ENCODE results near the gene TRPM3. TPM values are rescaled to one million over a fixed set of nuclear protein-coding genes. Genes with fewer than 3 reads are reported as not detected.

Gene TRPM3
- total RNA-seq, 1 donor from 2014 or later, result not detected

DNA sequence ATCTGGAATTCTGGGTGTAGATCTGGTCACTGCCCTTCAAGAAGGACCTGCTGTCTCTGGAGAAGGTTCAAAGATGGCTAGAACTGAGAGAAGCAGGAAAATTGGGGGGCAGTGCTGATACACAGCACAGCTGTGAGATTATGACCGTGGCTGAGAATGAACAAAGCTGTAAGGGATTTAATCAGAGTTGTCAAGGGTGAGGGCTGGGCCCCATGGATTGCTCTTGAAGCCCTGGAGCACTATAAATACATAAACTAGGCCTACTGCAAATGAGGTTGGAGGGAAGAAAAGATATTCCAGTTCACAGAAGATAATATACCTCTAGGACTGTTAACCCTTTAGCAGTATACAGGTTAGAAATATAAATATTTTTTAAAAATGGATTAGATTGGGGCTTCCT is 620.6 kb downstream of the TRPM3 start:
- DNase-seq (ENCODE audit: extremely low read depth, low read depth, low spot score), result no peak

- no peak for DNase-seq (ENCODE audit: extremely low read depth, low read depth, low spot score)
These were observed 621.8 kb downstream of the TRPM3 start for GRCh38 chr9:70499621-70500020.

DNA sequence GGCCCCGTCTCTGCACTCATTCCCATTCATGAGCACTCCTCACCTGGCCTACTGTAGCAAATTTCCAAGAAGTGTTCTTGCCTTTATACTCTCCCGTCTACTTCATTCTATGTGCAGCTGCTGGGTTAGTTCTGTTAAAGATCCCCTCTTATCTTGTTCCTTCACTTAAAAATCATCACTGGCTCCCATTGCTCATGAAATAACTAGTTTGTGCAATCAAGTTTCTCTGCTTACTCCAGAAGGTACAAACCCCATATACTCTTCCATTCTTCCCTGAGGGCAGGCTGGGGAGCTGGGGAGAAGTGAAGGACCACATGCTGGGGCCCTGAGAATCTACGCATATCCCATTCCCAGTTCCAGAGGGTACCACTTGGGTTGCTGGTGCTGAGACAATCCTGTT is 622.6 kb downstream of the TRPM3 start:
- no peak for DNase-seq (ENCODE audit: extremely low read depth, low read depth, low spot score)

GRCh38 chr9:70496244-70496643 is 625.2 kb downstream of the TRPM3 start:
- no peak for DNase-seq (ENCODE audit: extremely low read depth, low read depth, low spot score)

DNA sequence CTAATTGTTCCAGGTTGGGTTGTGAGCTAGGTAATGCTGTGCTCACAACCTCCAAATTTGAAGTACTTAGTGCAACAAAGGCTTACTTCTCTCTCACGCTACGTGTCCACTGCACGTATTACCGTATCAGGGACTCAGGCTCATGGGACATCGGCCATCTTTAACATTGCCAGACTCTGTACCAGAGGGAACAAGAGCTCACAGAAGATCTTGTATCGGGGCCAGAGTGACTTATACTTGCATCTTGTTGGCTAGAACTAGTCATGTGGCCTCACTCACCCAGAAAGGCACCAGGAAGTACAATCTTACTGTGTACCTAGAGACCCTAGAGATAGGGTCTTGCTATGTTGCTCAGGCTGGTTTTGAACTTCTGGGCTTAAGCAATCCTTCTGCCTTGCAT is 625.9 kb downstream of the TRPM3 start:
- DNase-seq (ENCODE audit: extremely low read depth, low read depth, low spot score), result no peak

- no peak for DNase-seq (ENCODE audit: extremely low read depth, low read depth, low spot score)
These were observed 627.2 kb downstream of the TRPM3 start for GRCh38 chr9:70494221-70494620.

DNA sequence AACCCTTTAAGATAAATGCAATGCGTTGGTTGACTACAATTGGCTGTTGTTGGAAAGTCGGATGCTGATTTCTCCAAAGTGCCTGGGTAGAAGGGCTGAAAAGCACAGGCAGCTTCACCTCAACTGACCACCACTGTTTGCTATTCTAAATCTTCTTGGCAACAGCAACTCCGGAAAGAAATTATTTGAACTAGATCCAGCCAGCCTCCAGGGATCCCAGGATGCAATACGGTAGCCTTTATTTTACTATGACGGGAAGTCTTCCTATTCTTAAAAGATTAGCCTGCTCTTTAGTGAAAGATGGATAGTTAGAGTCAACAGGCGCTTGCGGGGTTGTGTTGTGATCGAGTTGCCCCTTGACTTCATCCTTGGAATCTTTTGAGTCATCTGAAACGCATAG is 628.4 kb downstream of the TRPM3 start:
- no peak for DNase-seq (ENCODE audit: extremely low read depth, low read depth, low spot score)

- DNase-seq (ENCODE audit: extremely low read depth, low read depth, low spot score), result no peak
These were observed 629.1 kb downstream of the TRPM3 start for GRCh38 chr9:70492319-70492777.

- DNase-seq (ENCODE audit: extremely low read depth, low read depth, low spot score), result no peak
These were observed 629.7 kb downstream of the TRPM3 start for GRCh38 chr9:70491426-70492318.

GRCh38 chr9:70490478-70490877 is 630.9 kb downstream of the TRPM3 start:
- no peak for DNase-seq (ENCODE audit: extremely low read depth, low read depth, low spot score)

DNA sequence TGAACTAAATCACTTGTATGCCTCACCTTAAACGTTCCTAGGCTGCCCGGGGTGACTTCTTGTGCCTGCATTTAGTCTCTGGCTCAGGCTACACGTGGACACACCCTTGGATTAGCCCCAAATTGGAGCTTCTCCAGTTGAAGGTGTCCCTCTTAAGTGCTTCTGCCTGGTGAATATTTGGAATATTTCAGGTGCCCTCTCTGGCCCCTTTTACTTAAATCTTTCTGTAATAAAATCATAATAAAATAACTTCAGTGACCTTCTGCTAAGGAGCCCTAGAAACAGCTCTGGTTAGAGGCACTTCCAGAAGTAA is 632.7 kb downstream of the TRPM3 start:
- DNase-seq (ENCODE audit: extremely low read depth, low read depth, low spot score), result no peak

DNA sequence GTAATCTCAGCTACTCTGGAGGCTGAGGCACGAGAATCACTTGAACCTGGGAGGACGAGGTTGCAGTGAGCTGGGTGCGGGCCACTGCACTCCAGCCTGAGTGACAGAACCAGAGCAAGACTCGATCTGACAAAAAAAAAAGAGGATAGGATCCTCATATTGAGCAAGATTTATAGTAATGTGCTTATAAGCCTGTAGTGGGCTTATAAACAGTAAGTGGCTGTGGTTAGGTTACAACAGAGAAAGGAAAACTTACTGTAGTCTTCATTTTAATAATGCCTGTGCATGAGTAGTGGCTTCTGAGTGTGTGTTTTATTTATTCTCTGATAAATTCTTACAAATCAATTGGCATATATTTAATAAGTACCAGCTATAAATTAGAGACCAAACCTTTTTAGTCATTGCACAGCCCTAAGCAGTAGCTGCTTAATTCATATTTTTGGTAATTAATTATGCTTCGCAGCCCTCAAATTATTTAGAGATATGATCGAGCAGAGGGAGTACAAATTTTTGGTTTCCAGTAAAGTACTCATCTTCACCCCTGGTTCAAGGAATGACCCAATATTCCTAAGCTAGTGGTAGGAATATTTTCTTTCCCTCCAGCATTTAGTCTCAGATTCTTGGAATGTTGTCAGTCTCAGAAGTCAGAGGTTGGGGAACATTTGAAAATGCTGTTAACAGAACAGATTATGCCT is 633.2 kb downstream of the TRPM3 start:
- DNase-seq (ENCODE audit: extremely low read depth, low read depth, low spot score), result no peak

- no peak for DNase-seq (ENCODE audit: extremely low read depth, low read depth, low spot score)
These were observed 635.3 kb downstream of the TRPM3 start for GRCh38 chr9:70486127-70486526.

DNA sequence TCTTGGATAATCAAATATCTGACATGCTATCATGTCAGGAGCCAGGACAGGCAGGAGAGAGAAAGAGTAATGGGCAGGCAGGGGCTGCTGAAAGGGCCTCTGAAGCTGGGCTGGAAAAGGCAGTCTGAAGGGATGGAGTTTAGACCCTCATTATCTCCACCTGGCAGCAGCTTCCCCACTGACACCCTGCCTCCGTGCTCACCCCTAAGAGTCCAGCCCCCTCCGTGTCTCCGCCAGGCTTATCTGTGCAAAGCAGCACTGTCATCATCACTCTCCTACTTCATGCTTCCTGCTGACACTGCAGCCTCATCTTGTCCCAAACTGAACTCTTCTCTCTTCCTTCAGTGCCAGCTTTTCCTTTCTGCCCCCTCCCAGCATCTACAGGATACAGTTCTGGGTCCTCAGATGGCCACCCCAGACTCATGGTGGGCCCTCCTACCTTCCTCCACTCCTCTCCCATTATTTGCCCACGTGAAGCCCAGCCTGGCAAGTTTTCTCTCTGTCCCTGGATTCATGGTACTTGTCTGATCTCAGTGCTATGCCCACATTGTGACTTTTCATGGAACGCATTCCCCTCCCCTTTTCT is 636.1 kb downstream of the TRPM3 start:
- no peak for DNase-seq (ENCODE audit: extremely low read depth, low read depth, low spot score)

DNA sequence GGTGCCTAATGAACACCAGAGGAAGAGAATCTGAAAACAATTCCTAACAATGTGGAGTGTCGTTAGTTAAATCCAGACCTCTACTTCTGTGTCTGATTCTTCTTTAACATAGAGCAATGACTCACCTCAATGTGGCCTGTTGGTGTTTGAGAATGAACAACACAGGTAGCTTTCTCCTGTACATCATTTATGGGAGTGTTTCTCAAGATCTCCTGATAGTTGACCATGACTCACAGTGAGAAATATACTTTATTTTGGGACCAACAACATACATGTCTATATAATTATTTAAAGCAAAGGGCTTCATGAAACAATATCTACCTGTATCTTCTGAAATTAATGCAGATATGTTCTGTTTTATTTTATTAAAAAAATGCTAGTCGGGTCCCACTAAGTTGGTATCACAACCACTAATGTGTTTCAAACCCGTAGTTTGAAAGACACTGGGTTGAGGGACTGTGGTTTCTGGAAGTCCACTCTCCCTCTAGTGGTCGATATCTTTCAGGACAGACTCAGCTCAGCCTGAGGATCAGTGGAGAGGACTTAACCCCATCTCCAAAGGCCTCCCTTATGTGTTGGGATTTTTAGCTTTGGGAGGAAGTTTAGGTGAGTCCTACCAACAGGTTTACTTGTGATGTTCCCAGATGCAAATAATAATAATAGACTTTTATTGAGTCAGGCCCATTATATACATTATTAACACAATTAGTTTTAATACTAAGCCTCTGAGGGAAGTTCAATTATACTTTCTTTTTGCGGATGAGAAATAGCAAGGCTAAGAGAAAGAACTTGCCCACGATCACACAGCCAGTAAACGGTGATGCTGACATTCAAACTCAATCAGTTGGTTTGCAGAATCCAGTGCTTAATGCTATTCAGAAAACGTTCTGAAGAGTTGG is 636.9 kb downstream of the TRPM3 start:
- DNase-seq (ENCODE audit: extremely low read depth, low read depth, low spot score), result peak; percentile 75

- no peak for DNase-seq (ENCODE audit: extremely low read depth, low read depth, low spot score)
These were observed 640.0 kb downstream of the TRPM3 start for GRCh38 chr9:70481471-70481870.

DNA sequence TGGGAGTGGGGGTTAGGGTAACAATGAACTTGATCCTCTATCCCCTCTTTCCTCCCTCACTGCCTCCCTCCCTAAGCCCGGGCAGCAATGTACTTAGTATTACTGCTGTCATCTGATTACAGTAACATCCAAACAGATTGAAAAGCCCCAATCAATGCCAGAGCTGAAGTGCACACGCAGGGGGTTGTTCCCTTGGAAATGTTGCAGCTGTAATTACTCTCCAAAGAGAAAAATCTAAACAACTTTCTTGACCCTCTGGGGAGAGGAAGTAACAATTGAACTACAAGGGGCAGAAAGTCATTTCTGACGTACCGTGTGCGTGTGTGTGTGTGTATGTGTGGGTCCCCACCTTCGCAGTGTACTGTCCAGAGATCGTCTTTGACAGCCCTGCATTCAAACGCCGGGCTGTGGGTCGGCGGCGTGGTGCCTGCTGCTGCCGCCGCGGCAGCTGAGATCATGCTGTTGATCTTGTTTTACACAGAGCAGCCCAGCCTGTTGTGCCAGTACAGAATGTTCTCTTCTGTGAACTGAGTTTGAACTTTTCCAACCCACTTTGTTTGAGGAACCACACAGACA is 640.9 kb downstream of the TRPM3 start:
- no peak for DNase-seq (ENCODE audit: extremely low read depth, low read depth, low spot score)

- DNase-seq (ENCODE audit: extremely low read depth, low read depth, low spot score), result no peak
These were observed 641.5 kb downstream of the TRPM3 start for GRCh38 chr9:70479880-70480291.

Measured in glomerular endothelial cell (primary cell).